ENCODE data around the gene NUTM2E. TPM values are rescaled to one million over a fixed set of nuclear protein-coding genes. Genes with fewer than 3 reads are reported as not detected.
"Not testable (repeated sequence)": the region's sequence is repeated elsewhere in the genome, so short reads cannot be mapped to it uniquely, and the experiment has no call there.

Gene NUTM2E
- total RNA-seq, 1 donor from 2014 or later = 0.78 TPM

DNA sequence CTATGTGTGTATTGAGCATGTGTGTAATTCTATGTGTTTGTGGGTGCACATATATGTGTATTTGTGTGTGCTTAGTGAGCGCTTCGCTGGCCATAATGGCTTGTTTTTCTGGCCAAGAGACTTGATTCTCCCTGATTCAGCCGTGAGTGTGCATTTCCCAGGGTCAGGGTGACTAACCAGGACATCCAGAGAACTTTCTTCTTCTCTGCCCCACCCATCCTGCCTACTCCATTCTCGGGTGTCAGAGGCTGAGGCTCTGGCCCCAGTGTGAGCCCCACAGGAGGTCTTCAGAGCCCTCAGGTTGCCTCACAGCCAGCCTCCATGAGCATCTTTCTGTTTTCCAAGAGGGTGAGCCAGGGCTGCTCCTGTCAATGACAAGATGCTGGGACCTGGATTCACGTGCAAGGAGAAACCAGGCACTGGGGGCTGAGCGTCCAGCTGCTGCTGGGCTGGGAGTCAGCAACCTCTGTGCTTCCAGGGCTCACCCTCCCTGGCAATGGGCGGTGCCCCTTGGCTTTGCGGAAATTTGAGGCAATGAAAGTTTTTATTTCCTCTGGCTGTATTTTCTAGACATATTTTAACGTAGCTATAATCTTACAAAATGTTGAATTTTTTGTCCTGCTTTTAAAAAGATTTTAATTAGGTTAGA, 40.5 kb downstream of the NUTM2E start:
- DNase-seq = not testable (repeated sequence)

DNA sequence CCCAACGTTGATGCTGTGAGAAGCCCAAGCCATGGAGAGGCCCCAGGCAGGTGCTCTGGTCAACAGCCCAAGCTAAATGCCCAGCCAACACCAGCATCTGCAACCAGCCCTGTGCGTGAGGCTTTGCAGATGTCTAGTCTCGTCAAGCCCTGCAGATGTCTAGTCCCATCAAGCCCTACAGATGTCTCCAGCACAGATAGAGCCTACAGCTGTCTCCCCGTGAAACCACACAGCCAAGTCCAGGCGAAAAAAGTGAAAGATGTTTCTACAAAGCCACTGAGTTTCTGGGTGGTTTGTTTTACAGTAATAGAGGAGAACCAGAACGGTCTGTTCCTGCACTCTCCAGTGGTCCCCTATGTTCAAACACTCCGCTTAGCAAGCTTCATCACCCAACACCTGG, 41.5 kb downstream of the NUTM2E start:
- not testable (repeated sequence) for DNase-seq

DNA sequence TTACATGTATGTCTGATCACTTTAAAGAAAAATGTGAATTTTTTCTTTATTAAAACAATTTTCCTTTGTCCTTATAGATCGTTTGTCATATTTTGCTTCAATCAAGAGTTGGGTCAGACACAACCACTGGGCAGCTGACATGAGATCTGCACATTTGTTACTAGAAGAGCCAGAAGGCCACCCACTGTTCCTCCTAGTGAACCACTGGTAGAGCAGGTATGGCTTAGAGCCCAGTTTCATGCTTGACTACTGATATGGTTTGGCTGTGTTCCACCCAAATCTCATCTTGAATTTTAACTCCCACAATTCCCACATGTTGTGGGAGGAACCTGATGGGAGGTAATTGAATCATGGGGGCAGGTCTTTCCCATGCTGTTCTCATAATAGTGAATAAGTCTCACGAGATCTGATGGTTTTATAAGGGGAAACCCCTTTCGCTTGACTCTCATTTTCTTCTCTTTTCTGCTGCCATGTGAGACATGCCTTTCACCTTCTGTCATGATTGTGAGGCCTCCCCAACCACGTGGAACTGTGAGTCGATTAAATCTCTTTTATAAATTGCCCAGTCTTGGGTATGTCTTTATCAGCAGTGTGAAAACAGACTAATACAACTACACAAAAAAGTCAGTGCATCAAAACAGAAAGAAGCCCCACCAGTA, 43.0 kb downstream of the NUTM2E start:
- DNase-seq = not testable (repeated sequence)

DNA sequence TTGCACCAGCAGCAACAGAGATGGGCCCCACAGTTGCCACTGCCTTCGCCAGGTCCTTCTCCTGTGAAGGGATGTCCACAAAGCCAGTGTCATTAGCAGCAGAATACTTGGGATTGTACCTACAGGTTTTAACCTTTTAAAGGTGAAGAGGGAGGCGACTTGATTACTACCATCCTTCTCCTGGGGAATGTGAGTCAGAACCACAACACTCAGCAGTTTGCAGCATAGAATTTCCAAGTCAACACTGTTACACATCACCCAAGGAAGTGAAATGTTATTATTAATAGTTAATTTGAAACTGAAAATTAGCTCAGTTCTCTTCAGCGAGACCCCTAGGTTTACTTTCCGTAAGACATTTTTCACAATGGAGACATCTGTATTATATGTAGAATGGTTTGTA, 45.2 kb downstream of the NUTM2E start:
- DNase-seq = not testable (repeated sequence)

Other genes starting within 250 kb of the NUTM2E start
- gene SFTPA1, start 215.8 kb upstream of the NUTM2E start, total RNA-seq = 0.16 TPM
- gene NUTM2B, start 123.5 kb upstream of the NUTM2E start, total RNA-seq = 2.3 TPM
- 0.62 TPM for gene SFTPD, start 122.4 kb downstream of the NUTM2E start, total RNA-seq